Kasumi-1 (cell line): Measurements from ENCODE around the gene ATOX1.

ENCODE experiments used
- DNase-seq, 2 experiments: peaks; one replicate each; lab custom pipeline; 2025; lab: John Stamatoyannopoulos, UW

ATOX1 gene

DNA sequence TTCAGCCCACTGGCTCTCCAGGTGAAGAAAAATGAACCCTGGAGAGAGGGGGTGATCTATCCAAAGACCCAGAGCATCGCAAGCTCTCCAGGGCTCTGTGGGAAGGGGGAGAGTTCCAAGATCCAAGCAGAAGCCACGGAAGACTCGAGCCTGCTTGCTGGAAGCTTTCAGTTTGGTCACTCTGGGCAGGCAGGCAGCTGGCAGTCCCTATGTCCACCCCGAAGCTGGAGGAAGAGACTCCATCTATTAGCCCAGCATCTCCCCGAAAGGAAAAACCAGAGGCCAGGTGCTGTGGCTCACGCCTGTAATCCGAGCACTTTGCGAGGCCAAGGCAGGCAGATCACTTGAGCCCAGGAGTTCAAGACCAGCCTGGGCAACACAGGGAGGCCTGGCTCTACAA lies 61.0 kb downstream of the ATOX1 start:
- DNase-seq: no peak

DNA sequence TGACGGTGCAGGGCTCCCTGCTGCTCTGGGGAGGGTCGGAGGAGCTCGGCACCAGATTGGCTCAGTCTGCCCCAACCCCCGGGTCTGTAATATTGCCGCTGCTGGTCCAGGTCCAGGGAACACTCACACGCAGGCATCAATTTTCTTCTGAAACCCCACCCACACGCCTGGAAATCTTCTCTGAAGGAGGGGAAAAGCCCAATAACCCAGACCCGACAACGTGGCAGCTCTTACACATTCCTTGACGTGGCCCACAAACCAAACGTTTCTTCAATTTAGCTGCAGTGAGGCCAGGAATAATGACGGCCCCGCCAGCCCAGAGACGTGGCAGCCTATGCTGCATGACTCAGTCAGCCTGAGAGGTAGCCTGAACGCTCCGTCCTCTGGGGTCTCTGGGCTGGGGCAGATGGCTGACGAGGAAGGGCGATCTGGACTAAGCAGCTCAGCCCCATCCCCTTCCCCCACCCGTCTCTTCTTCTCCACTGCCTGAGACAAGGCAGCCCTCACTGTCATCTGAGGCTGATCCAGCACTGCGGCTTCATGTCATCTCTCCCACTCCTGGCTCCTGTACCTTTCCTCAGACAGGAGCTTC lies 61.9 kb downstream of the ATOX1 start:
- DNase-seq: no peak

DNA sequence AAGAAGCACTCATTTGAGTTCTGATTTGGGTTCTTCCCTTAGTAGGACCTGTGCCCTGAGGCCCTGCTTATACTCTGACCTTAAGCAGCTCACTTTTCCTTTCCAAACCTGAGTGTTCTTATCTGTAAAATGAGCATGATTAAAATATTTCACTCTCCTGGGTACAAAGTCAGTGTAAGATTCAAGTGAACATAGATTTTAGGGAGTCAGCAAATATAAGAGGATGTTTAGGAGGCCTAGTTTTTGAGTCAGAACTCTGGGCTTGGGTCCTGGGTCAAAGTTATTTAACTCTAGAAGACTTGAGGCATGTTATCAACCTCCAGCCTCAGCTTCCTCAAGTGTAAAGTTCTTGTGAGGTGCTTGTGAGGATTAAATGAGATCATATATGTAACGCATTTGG lies 63.0 kb downstream of the ATOX1 start:
- DNase-seq: no peak

DNA sequence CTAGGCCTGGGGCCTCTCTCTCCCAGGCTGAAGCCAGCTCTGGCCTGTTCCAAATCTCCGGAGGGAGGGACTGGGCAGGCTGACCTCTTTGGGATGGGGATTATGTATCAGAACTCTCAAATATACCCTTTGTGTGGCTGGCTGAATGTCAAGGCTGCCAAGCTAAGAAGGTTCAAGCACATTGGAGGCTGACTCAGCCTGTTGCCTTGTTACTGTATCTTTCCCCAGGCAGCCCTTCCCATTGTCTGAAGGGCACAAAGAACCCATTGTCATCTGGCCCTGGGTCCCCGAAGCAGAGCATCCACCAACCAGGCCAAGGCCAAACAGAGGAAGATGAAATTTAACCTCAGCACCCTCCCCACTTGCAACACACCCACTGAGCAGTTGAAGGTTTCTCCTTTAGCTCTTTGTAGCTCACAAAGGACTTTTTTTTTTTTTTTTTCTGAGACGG lies 64.4 kb downstream of the ATOX1 start:
- DNase-seq: no peak
